Activated CD8-positive, alpha-beta T cell treated with anti-CD3 and anti-CD28 coated beads, Interleukin-2, amount 10 ng/mL, durations not matched to agents 7 days and 5 days (primary cell): ENCODE data around the gene PCID2. TPM values are rescaled to one million over a fixed set of nuclear protein-coding genes. Genes with fewer than 3 reads are reported as not detected.
A peak's percentile ranks its signal among the peaks of the same experiment; 100 is the strongest.
"Not testable (repeated sequence)": the region's sequence is repeated elsewhere in the genome, so short reads cannot be mapped to it uniquely, and the experiment has no call there.

Experiments used
- ATAC-seq: fragments of 150-1000 bp; cut with Tn5 transposase; one replicate; pipeline ENCODE4 v1.10.0; 2021; ENCODE audit warnings: moderate library complexity
- CTCF ChIA-PET: fragments of 350-600 bp; sonication (Branson Sonifier 250); formaldehyde crosslinking; loops from one replicate; lab custom pipeline; 2021; ENCODE audit warnings: antibody characterized with exemption; lab: Charles Lee
- POLR2A ChIA-PET: fragments of 350-600 bp; sonication (Branson Sonifier 250); formaldehyde crosslinking; loops from one replicate; lab custom pipeline; 2021; ENCODE audit warnings: antibody characterized with exemption; lab: Charles Lee
- DNase-seq: peaks from one replicate; pipeline ENCODE4 v3.0.0-alpha.2; 2020
- H3K27ac Mint-ChIP-seq: one replicate; pipeline ENCODE4 v1.8.0; 2021; ENCODE audit warnings: mild to moderate bottlenecking, mixed read lengths
- H3K27me3 Mint-ChIP-seq: one replicate; pipeline ENCODE4 v1.8.0; 2021; ENCODE audit warnings: low read depth, mixed read lengths
- H3K36me3 Mint-ChIP-seq: one replicate; pipeline ENCODE4 v1.8.0; 2021; ENCODE audit warnings: low read depth, mixed read lengths
- H3K4me1 Mint-ChIP-seq: one replicate; pipeline ENCODE4 v1.8.0; 2021; ENCODE audit warnings: low read depth, mixed read lengths
- H3K4me3 Mint-ChIP-seq: one replicate; pipeline ENCODE4 v1.8.0; 2021; ENCODE audit warnings: mild to moderate bottlenecking, mixed read lengths
- H3K9me3 Mint-ChIP-seq: one replicate; pipeline ENCODE4 v1.8.0; 2022; ENCODE audit warnings: mixed read lengths; ENCODE audit not compliant: insufficient read depth
- total RNA-seq, 2 experiments: library from RNA; stranded (reverse); gene quantifications; one replicate each; pipeline ENCODE4 v1.2.3, GENCODE V29; 2021

Gene PCID2
- 10 to 100 TPM; 49.3 to 52.4 TPM for total RNA-seq

- H3K27ac Mint-ChIP-seq, result peak within 1 kb of the TSS; percentile 90
- peak; percentile 76 for ATAC-seq
- H3K4me3 Mint-ChIP-seq, result peak within 1 kb of the TSS; percentile 69
- peak; percentile 90 for DNase-seq
- ChIA-PET POLR2A (interaction anchor here (0.7 to 2.2 kb wide), 8 partner anchors 10 to 1071 kb away, joined by 3 to 29 read pairs (median 4); partner anchors contain the start of genes LAMP1 and TFDP1), CTCF (interaction anchor here (2.5 kb wide), 1 partner anchor 11 kb away, joined by 8 read pairs; no protein-coding TSS in a partner anchor)
- peaks cover 60% of the 10 kb centered on the region for H3K4me1 Mint-ChIP-seq
- peaks cover 36% of the 10 kb centered on the region for H3K36me3 Mint-ChIP-seq
- H3K9me3 Mint-ChIP-seq, result no peaks in the 10 kb centered on the region
- no peaks in the 10 kb centered on the region for H3K27me3 Mint-ChIP-seq
These were observed at the start of gene PCID2 for GRCh38 chr13:113208421-113209335. TSS of gene PCID2 (minus strand) at chr13:113208669. CDS start at chr13:113208634, 35 bp downstream.

- ATAC-seq, H3K27ac Mint-ChIP-seq, CTCF ChIA-PET: not testable (repeated sequence)
These were observed 49.4 kb upstream of the PCID2 start for GRCh38 chr13:113257908-113258307.

GRCh38 chr13:113252516-113253095 lies 44.1 kb upstream of the PCID2 start:
- ATAC-seq (no peak), DNase-seq (no peak)
- Mint-ChIP-seq H3K27ac (no peak overlapping the region), H3K27me3 (no peaks in the 10 kb centered on the region), H3K36me3 (peaks cover 65% of the 10 kb centered on the region), H3K4me3 (no peak overlapping the region), H3K4me1 (no peaks in the 10 kb centered on the region), H3K9me3 (no peaks in the 10 kb centered on the region)
- ChIA-PET POLR2A (no interaction called here), CTCF (no interaction called here)

More at GRCh38 chr13:113257908-113258307, 49.4 kb upstream of the PCID2 start:
- H3K9me3 Mint-ChIP-seq, H3K4me1 Mint-ChIP-seq, H3K4me3 Mint-ChIP-seq, H3K27me3 Mint-ChIP-seq, DNase-seq, POLR2A ChIA-PET: not testable (repeated sequence)
- H3K36me3 Mint-ChIP-seq, result peaks cover 60% of the 10 kb centered on the region

- no peak for DNase-seq
- peaks cover 61% of the 10 kb centered on the region for H3K36me3 Mint-ChIP-seq
- no peaks in the 10 kb centered on the region for H3K9me3 Mint-ChIP-seq
- ChIA-PET POLR2A (no interaction called here), CTCF (no interaction called here)
- ATAC-seq, result no peak
- no peaks in the 10 kb centered on the region for H3K4me1 Mint-ChIP-seq
- no peak overlapping the region for H3K27ac Mint-ChIP-seq
- no peak overlapping the region for H3K4me3 Mint-ChIP-seq
- H3K27me3 Mint-ChIP-seq, result no peaks in the 10 kb centered on the region
These were observed 37.7 kb upstream of the PCID2 start for GRCh38 chr13:113245849-113246796.

- DNase-seq (no peak), ATAC-seq (no peak)
- no peaks in the 10 kb centered on the region for H3K27me3 Mint-ChIP-seq
- H3K4me3 Mint-ChIP-seq, result no peak overlapping the region
- no peaks in the 10 kb centered on the region for H3K9me3 Mint-ChIP-seq
- ChIA-PET POLR2A (no interaction called here), CTCF (no interaction called here)
- no peak overlapping the region for H3K27ac Mint-ChIP-seq
- H3K36me3 Mint-ChIP-seq, result peaks cover 64% of the 10 kb centered on the region
- no peaks in the 10 kb centered on the region for H3K4me1 Mint-ChIP-seq
These were observed 35.4 kb upstream of the PCID2 start for GRCh38 chr13:113243847-113244246.

- POLR2A ChIA-PET, H3K4me3 Mint-ChIP-seq, H3K9me3 Mint-ChIP-seq, H3K4me1 Mint-ChIP-seq, H3K27me3 Mint-ChIP-seq, ATAC-seq, DNase-seq, H3K27ac Mint-ChIP-seq: not testable (repeated sequence)
- peaks cover 61% of the 10 kb centered on the region for H3K36me3 Mint-ChIP-seq
- CTCF ChIA-PET, result interaction anchor here (0.6 kb wide), 1 partner anchor 170 kb away, joined by 5 read pairs; no protein-coding TSS in a partner anchor
These were observed 33.2 kb upstream of the PCID2 start for GRCh38 chr13:113241623-113242022.

GRCh38 chr13:113239986-113240385 lies 31.5 kb upstream of the PCID2 start:
- POLR2A ChIA-PET, result no interaction called here
- Mint-ChIP-seq H3K36me3 (peaks cover 53% of the 10 kb centered on the region), H3K4me3 (no peak overlapping the region), H3K9me3 (no peaks in the 10 kb centered on the region), H3K27ac (no peak overlapping the region), H3K27me3 (no peaks in the 10 kb centered on the region), H3K4me1 (no peaks in the 10 kb centered on the region)
- DNase-seq, result no peak
- CTCF ChIA-PET, result no interaction called here
- no peak for ATAC-seq

- Mint-ChIP-seq H3K4me3 (no peak overlapping the region), H3K4me1 (no peaks in the 10 kb centered on the region), H3K36me3 (peaks cover 51% of the 10 kb centered on the region), H3K27me3 (no peaks in the 10 kb centered on the region), H3K9me3 (no peaks in the 10 kb centered on the region), H3K27ac (no peak overlapping the region)
- ChIA-PET CTCF (no interaction called here), POLR2A (no interaction called here)
- ATAC-seq (no peak), DNase-seq (no peak)
These were observed 30.9 kb upstream of the PCID2 start for GRCh38 chr13:113239357-113239756.

- H3K36me3 Mint-ChIP-seq, result peaks cover 48% of the 10 kb centered on the region
- H3K4me1 Mint-ChIP-seq, result no peaks in the 10 kb centered on the region
- ATAC-seq, result no peak
- H3K4me3 Mint-ChIP-seq, result no peak overlapping the region
- ChIA-PET POLR2A (no interaction called here), CTCF (interaction anchor here (0.7 kb wide), 1 partner anchor 63 kb away, joined by 3 read pairs; no protein-coding TSS in a partner anchor)
- no peaks in the 10 kb centered on the region for H3K9me3 Mint-ChIP-seq
- DNase-seq, result no peak
- no peaks in the 10 kb centered on the region for H3K27me3 Mint-ChIP-seq
- H3K27ac Mint-ChIP-seq, result no peak overlapping the region
These were observed 30.1 kb upstream of the PCID2 start for GRCh38 chr13:113238536-113238935.

GRCh38 chr13:113233101-113233500 lies 24.6 kb upstream of the PCID2 start:
- no peak for ATAC-seq
- DNase-seq, result no peak
- no peaks in the 10 kb centered on the region for H3K9me3 Mint-ChIP-seq
- H3K36me3 Mint-ChIP-seq, result peaks cover 39% of the 10 kb centered on the region
- POLR2A ChIA-PET, result interaction anchor here (0.7 kb wide), 1 partner anchor 23 kb away, joined by 3 read pairs; the partner anchor contains the start of gene CUL4A
- no peaks in the 10 kb centered on the region for H3K27me3 Mint-ChIP-seq
- H3K4me3 Mint-ChIP-seq, result no peak overlapping the region
- CTCF ChIA-PET, result interaction anchor here (0.7 kb wide), 1 partner anchor 290 kb away, joined by 3 read pairs; no protein-coding TSS in a partner anchor
- no peak overlapping the region for H3K27ac Mint-ChIP-seq
- no peaks in the 10 kb centered on the region for H3K4me1 Mint-ChIP-seq
